Esophagus muscularis mucosa (tissue), 4 donors: Measurements from ENCODE around the gene MLC1. TPM values are rescaled to one million over a fixed set of nuclear protein-coding genes. Genes with fewer than 3 reads are reported as not detected.

Experiments used
- DNase-seq: peaks from one replicate; pipeline ENCODE4 v3.0.0-alpha.2; 2017; ENCODE audit errors: extremely low spot score
- H3K27ac ChIP-seq, 4 donors: fragments of 200-600 bp; sonication (generic); replicated peaks in 1 of 4; 1 replicate in 3 of 4; 2 replicates in 1 of 4; pipeline ENCODE4 v1.5.1; 2016 to 2019; ENCODE audit warnings: mild to moderate bottlenecking in 1 of 4
- H3K27me3 ChIP-seq, 4 donors: fragments of 200-600 bp; sonication (generic); one replicate each; pipeline versions ENCODE4 v1.5.1 to v1.6.0; 2016 to 2019
- H3K36me3 ChIP-seq, 4 donors: fragments of 200-600 bp; sonication (generic); one replicate each; pipeline ENCODE4 v1.5.1; 2016 to 2019
- H3K4me1 ChIP-seq, 4 donors: fragments of 200-600 bp; sonication (generic); one replicate each; pipeline ENCODE4 v1.5.1; 2016 to 2019
- H3K4me3 ChIP-seq, 4 donors: fragments of 200-600 bp; sonication (generic); 1 replicate in 2 of 4; 2 replicates in 2 of 4; pipeline ENCODE4 v1.5.1; 2016 to 2019; ENCODE audit warnings: mild to moderate bottlenecking in 4 of 4, moderate library complexity in 1 of 4
- H3K9me3 ChIP-seq, 4 donors: fragments of 200-600 bp; sonication (generic); 1 replicate in 3 of 4; 2 replicates in 1 of 4; pipeline ENCODE4 v1.5.1; 2016 to 2019
- CTCF ChIP-seq, 3 experiments: fragments of 200-600 bp in 2 of 3; fragments of 450-650 bp in 1 of 3; sonication (generic) in 2 of 3; IDR thresholded peaks; one replicate each; pipeline ENCODE4 v1.5.1; 2017 to 2019; ENCODE audit warnings: antibody characterized with exemption in 3 of 3, mild to moderate bottlenecking in 2 of 3, moderate library complexity in 1 of 3
- EP300 ChIP-seq: sonication (generic); formaldehyde crosslinking; IDR thresholded peaks from one replicate; pipeline ENCODE4 v1.6.1; 2017; ENCODE audit warnings: antibody characterized with exemption
- POLR2A ChIP-seq: fragments of 450-650 bp; IDR thresholded peaks from one replicate; pipeline ENCODE4 v1.6.1; 2017; ENCODE audit warnings: antibody characterized with exemption, moderate library complexity, mild to moderate bottlenecking, low read depth
- POLR2AphosphoS5 ChIP-seq, 2 donors: sonication (generic); formaldehyde crosslinking; IDR thresholded peaks; one replicate each; pipeline ENCODE4 v1.6.1; 2017; ENCODE audit warnings: antibody characterized with exemption in 2 of 2
- WGBS: methylation state at CpG from one replicate; pipeline ENCODE4 v1.1.5; 2018; 5-methylcytosine and 5-hydroxymethylcytosine counted together
- intact Hi-C: fragments of 100-400 bp; cut with DNase I; formaldehyde crosslinking; loops from one replicate; pipeline ENCODE4 v1.15.1; 2023
- total RNA-seq, 4 donors: library from RNA; depleted of rRNA; stranded (reverse); fragments of >200 nt; gene quantifications; one replicate each; pipeline versions ENCODE4 v1.1.0 to v1.2.1, GENCODE V29; 2016

The MLC1 gene
- total RNA-seq, 4 donors from 2014 or later, result 0.13 to 0.17 (median 0.17) TPM; not detected in 1

- Histone ChIP-seq H3K27me3 (peaks cover 0 to 36% (median 0%) of the 10 kb centered on the region in 4 donors), H3K9me3 (peaks cover 0 to 15% (median 12%) of the 10 kb centered on the region in 4 donors), H3K36me3 (no peaks in the 10 kb centered on the region), H3K4me3 (no peak overlapping the region), H3K27ac (no peak overlapping the region), H3K4me1 (peaks cover 0 to 13% (median 9%) of the 10 kb centered on the region in 4 donors)
- TF ChIP-seq CTCF (IDR thresholded peaks at IDR 0.05) (no peak), POLR2A (no peak), EP300 (no peak), POLR2AphosphoS5 (IDR thresholded peaks at IDR 0.05) (no peak)
- no peak for DNase-seq
- intact Hi-C loops, result no loop called here
- 24% methylated on average over 10 of the region's 10 CpGs for WGBS
These were observed 33.4 kb upstream of the MLC1 start for GRCh38 chr22:50118557-50119168.

DNA sequence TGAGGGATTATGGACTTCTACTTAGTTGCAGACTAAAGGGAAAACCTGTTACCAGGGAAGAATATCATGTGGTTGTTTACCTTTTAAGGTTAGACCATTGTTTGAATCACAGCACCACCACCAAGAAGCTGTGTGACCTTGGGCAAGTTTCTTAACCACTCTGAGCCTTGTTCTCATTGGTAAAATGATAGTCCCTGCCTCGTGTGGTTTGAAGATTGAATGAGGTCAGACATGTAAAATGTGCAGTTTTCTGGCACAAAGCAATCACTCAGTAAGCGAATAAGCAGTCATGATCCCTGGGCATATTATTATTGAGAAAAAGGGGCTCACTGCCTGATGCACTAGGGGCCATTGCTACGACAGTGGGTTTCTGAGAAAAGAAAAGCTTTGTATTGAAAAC is 32.9 kb upstream of the MLC1 start:
- H3K9me3 ChIP-seq, result peaks cover 0 to 10% (median 7%) of the 10 kb centered on the region in 4 donors
- no peak overlapping the region for H3K4me3 ChIP-seq
- no peak for DNase-seq
- 75% methylated on average over 3 of the region's 3 CpGs for WGBS
- H3K4me1 ChIP-seq, result peaks cover 0 to 16% (median 9%) of the 10 kb centered on the region in 4 donors
- intact Hi-C loops, result no loop called here
- no peaks in the 10 kb centered on the region for H3K36me3 ChIP-seq
- no peak overlapping the region for H3K27ac ChIP-seq
- TF ChIP-seq CTCF (IDR thresholded peaks at IDR 0.05) (no peak), POLR2A (no peak), EP300 (no peak), POLR2AphosphoS5 (IDR thresholded peaks at IDR 0.05) (no peak)
- H3K27me3 ChIP-seq, result peaks cover 0 to 36% (median 0%) of the 10 kb centered on the region in 4 donors

DNA sequence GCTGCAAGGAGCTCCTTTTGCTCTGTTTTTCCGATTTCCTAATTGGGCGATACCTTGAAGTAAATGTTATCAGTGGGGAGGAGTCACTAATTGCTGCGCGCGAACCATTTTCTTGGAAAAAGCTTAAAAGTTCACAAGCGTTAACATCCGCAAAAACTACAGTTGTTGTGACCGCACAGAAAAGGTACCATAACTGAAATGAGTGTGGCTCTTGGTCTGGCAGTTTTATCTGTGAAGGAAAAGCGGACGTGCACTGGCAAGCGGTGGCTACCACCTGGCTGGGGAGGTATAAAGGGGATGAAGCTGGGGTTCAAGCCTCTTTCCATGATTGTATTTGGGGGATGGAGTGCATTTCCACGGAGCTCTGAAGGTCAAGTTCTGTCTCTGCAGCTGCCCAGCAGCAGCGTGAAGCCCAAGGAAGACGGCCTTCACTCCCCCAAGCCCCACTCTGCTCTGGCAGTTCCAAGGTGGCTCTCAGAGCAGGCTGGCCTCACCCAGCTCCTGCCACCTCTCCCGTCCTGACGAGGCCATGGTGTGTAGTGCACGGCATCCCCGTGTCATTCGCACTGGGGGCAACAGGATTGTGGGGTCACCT is 32.0 kb upstream of the MLC1 start:
- Histone ChIP-seq H3K27ac (no peak overlapping the region), H3K9me3 (peaks cover 0 to 1% (median under 1%) of the 10 kb centered on the region in 4 donors), H3K4me1 (peaks cover 0 to 16% (median 9%) of the 10 kb centered on the region in 4 donors), H3K27me3 (peaks cover 0 to 36% (median 0%) of the 10 kb centered on the region in 4 donors), H3K36me3 (no peaks in the 10 kb centered on the region), H3K4me3 (no peak overlapping the region)
- intact Hi-C loops, result no loop called here
- no peak for DNase-seq
- WGBS, result 92% methylated on average over 19 of the region's 19 CpGs
- TF ChIP-seq EP300 (no peak), POLR2AphosphoS5 (IDR thresholded peaks at IDR 0.05) (no peak), CTCF (IDR thresholded peaks at IDR 0.05) (no peak), POLR2A (no peak)

- intact Hi-C loops, result no loop called here
- TF ChIP-seq POLR2A, result no peak
- TF ChIP-seq CTCF (IDR thresholded peaks at IDR 0.05), result no peak
- TF ChIP-seq EP300, result no peak
- no peak for TF ChIP-seq POLR2AphosphoS5 (IDR thresholded peaks at IDR 0.05)
- Histone ChIP-seq H3K9me3 (no peaks in the 10 kb centered on the region), H3K4me3 (no peak overlapping the region), H3K36me3 (no peaks in the 10 kb centered on the region), H3K27ac (no peak overlapping the region), H3K27me3 (peaks cover 0 to 32% (median 0%) of the 10 kb centered on the region in 4 donors), H3K4me1 (peaks cover 0 to 16% (median 9%) of the 10 kb centered on the region in 4 donors)
- WGBS, result 69% methylated on average over 7 of the region's 10 CpGs
- no peak for DNase-seq
These were observed 30.5 kb upstream of the MLC1 start for GRCh38 chr22:50115693-50116092.
